GM12878 (cell line): Measurements from ENCODE around the gene SH3D19.

ENCODE experiments used
- CREB1 ChIP-seq: IDR thresholded peaks from 2 replicates; pipeline ENCODE4 v1.6.1; 2012; ENCODE audit warnings: low read depth, mild to moderate bottlenecking, inconsistent platforms
- ETV6 ChIP-seq, 2 experiments: fragments of 450-650 bp in 1 of 2; IDR thresholded peaks in 1 of 2; conservative IDR thresholded peaks in 1 of 2; 2 replicates each; pipeline ENCODE4 v1.6.1; 2014; ENCODE audit warnings: antibody characterized with exemption in 1 of 2, borderline replicate concordance in 1 of 2, low read depth in 1 of 2, mild to moderate bottlenecking in 1 of 2, moderate library complexity in 1 of 2
- FOXK2 ChIP-seq: fragments of 450-650 bp; IDR thresholded peaks from 2 replicates; pipeline ENCODE4 v1.6.1; 2017; ENCODE audit warnings: mild to moderate bottlenecking, moderate library complexity
- HDAC2 ChIP-seq: fragments of 200-600 bp; sonication (generic); IDR thresholded peaks from 2 replicates; pipeline ENCODE4 v1.6.1; 2017
- IKZF1 ChIP-seq: fragments of 450-650 bp; conservative IDR thresholded peaks from 2 replicates; pipeline ENCODE4 v1.6.1; 2017; ENCODE audit warnings: antibody characterized with exemption, mild to moderate bottlenecking
- NFYB ChIP-seq: IDR thresholded peaks from 2 replicates; pipeline ENCODE4 v1.6.1; 2011; ENCODE audit warnings: low read depth, mild to moderate bottlenecking, low read length, improper control_type of control experiment, moderate library complexity; ENCODE audit not compliant: insufficient read depth
- NRF1 ChIP-seq: conservative IDR thresholded peaks from 2 replicates; pipeline ENCODE4 v1.6.1; 2011; ENCODE audit warnings: mild to moderate bottlenecking, low read depth, low read length, improper control_type of control experiment
- POLR2AphosphoS2 ChIP-seq: IDR thresholded peaks from 2 replicates; pipeline ENCODE4 v1.6.1; 2011; ENCODE audit warnings: low read depth, mild to moderate bottlenecking, low read length, improper control_type of control experiment, moderate library complexity
- POLR2AphosphoS5 ChIP-seq: IDR thresholded peaks from 2 replicates; pipeline ENCODE4 v1.6.1; 2011; ENCODE audit warnings: mild to moderate bottlenecking, low read length, inconsistent platforms
- RAD21 ChIP-seq: IDR thresholded peaks from 2 replicates; pipeline ENCODE4 v1.6.1; 2011; ENCODE audit warnings: mild to moderate bottlenecking, low read depth, low read length, moderate library complexity; ENCODE audit not compliant: insufficient read depth
- SUPT20H ChIP-seq: IDR thresholded peaks from 2 replicates; pipeline ENCODE4 v1.6.1; 2011; ENCODE audit warnings: low read depth, mild to moderate bottlenecking, low read length, moderate library complexity, borderline replicate concordance; ENCODE audit not compliant: control insufficient read depth
- TF ChIP-seq, protein P1 (sequence below), 3 experiments: IDR thresholded peaks in 2 of 3; conservative IDR thresholded peaks in 1 of 3; 2 replicates each; pipeline ENCODE4 v1.5.1; 2011; ENCODE audit warnings: low read depth in 3 of 3, low read length in 3 of 3, mild to moderate bottlenecking in 3 of 3, control low read depth in 2 of 3, moderate library complexity in 2 of 3, inconsistent platforms in 1 of 3, mixed read lengths in 1 of 3; ENCODE audit not compliant: control insufficient read depth in 2 of 3, insufficient read depth in 1 of 3; ENCODE audit errors: extremely low read depth in 1 of 3
- TF ChIP-seq, protein P2 (sequence below): IDR thresholded peaks from 2 replicates; pipeline ENCODE4 v1.6.1; 2012; ENCODE audit warnings: improper control_type of control experiment, low read depth, low read length; ENCODE audit not compliant: insufficient replicate concordance
- TF ChIP-seq, protein P3 (sequence below): fragments of 450-650 bp; formaldehyde crosslinking; IDR thresholded peaks from 2 replicates; pipeline ENCODE4 v1.4.0; 2020; ENCODE audit warnings: mild to moderate bottlenecking, moderate library complexity

DNA sequence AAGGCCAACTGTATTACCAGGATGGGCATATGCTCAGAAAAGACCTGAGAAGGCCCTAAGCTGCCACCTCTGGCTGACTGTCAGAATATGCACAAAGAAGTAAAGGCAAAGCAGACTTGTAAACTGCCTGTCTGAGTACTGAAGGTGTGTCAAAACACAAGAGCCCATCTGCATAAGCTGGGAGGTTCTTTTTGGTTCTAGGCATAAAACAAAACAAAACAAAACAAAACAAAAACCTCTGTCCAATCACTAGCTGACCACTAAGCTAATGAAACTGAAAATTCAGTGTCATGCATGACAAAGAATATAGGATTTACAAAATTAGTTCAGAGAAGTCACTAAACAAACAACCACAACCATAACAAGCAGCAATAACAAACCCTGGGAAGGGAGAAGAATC lies 20.6 kb downstream of the SH3D19 start:
- TF ChIP-seq, protein P1, sequence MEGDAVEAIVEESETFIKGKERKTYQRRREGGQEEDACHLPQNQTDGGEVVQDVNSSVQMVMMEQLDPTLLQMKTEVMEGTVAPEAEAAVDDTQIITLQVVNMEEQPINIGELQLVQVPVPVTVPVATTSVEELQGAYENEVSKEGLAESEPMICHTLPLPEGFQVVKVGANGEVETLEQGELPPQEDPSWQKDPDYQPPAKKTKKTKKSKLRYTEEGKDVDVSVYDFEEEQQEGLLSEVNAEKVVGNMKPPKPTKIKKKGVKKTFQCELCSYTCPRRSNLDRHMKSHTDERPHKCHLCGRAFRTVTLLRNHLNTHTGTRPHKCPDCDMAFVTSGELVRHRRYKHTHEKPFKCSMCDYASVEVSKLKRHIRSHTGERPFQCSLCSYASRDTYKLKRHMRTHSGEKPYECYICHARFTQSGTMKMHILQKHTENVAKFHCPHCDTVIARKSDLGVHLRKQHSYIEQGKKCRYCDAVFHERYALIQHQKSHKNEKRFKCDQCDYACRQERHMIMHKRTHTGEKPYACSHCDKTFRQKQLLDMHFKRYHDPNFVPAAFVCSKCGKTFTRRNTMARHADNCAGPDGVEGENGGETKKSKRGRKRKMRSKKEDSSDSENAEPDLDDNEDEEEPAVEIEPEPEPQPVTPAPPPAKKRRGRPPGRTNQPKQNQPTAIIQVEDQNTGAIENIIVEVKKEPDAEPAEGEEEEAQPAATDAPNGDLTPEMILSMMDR (IDR thresholded peaks at IDR 0.05 in 2 of 3, conservative IDR thresholded peaks at IDR 0.05 in 1 of 3; ENCODE audit: control insufficient read depth in 2 of 3, extremely low read depth in 1 of 3, insufficient read depth in 1 of 3, low read depth in 3 of 3, low read length in 3 of 3), result no peak
- no peak for TF ChIP-seq NRF1
- TF ChIP-seq HDAC2, result no peak
- no peak for TF ChIP-seq RAD21
- TF ChIP-seq ETV6 (conservative IDR thresholded peaks at IDR 0.05 in 1 of 2, IDR thresholded peaks at IDR 0.05 in 1 of 2; ENCODE audit: borderline replicate concordance in 1 of 2, low read depth in 1 of 2), result no peak
- no peak for TF ChIP-seq FOXK2
- TF ChIP-seq, protein P2, sequence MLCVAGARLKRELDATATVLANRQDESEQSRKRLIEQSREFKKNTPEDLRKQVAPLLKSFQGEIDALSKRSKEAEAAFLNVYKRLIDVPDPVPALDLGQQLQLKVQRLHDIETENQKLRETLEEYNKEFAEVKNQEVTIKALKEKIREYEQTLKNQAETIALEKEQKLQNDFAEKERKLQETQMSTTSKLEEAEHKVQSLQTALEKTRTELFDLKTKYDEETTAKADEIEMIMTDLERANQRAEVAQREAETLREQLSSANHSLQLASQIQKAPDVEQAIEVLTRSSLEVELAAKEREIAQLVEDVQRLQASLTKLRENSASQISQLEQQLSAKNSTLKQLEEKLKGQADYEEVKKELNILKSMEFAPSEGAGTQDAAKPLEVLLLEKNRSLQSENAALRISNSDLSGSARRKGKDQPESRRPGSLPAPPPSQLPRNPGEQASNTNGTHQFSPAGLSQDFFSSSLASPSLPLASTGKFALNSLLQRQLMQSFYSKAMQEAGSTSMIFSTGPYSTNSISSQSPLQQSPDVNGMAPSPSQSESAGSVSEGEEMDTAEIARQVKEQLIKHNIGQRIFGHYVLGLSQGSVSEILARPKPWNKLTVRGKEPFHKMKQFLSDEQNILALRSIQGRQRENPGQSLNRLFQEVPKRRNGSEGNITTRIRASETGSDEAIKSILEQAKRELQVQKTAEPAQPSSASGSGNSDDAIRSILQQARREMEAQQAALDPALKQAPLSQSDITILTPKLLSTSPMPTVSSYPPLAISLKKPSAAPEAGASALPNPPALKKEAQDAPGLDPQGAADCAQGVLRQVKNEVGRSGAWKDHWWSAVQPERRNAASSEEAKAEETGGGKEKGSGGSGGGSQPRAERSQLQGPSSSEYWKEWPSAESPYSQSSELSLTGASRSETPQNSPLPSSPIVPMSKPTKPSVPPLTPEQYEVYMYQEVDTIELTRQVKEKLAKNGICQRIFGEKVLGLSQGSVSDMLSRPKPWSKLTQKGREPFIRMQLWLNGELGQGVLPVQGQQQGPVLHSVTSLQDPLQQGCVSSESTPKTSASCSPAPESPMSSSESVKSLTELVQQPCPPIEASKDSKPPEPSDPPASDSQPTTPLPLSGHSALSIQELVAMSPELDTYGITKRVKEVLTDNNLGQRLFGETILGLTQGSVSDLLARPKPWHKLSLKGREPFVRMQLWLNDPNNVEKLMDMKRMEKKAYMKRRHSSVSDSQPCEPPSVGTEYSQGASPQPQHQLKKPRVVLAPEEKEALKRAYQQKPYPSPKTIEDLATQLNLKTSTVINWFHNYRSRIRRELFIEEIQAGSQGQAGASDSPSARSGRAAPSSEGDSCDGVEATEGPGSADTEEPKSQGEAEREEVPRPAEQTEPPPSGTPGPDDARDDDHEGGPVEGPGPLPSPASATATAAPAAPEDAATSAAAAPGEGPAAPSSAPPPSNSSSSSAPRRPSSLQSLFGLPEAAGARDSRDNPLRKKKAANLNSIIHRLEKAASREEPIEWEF, result no peak
- no peak for TF ChIP-seq SUPT20H
- no peak for TF ChIP-seq IKZF1
- no peak for TF ChIP-seq CREB1
- TF ChIP-seq, protein P3, sequence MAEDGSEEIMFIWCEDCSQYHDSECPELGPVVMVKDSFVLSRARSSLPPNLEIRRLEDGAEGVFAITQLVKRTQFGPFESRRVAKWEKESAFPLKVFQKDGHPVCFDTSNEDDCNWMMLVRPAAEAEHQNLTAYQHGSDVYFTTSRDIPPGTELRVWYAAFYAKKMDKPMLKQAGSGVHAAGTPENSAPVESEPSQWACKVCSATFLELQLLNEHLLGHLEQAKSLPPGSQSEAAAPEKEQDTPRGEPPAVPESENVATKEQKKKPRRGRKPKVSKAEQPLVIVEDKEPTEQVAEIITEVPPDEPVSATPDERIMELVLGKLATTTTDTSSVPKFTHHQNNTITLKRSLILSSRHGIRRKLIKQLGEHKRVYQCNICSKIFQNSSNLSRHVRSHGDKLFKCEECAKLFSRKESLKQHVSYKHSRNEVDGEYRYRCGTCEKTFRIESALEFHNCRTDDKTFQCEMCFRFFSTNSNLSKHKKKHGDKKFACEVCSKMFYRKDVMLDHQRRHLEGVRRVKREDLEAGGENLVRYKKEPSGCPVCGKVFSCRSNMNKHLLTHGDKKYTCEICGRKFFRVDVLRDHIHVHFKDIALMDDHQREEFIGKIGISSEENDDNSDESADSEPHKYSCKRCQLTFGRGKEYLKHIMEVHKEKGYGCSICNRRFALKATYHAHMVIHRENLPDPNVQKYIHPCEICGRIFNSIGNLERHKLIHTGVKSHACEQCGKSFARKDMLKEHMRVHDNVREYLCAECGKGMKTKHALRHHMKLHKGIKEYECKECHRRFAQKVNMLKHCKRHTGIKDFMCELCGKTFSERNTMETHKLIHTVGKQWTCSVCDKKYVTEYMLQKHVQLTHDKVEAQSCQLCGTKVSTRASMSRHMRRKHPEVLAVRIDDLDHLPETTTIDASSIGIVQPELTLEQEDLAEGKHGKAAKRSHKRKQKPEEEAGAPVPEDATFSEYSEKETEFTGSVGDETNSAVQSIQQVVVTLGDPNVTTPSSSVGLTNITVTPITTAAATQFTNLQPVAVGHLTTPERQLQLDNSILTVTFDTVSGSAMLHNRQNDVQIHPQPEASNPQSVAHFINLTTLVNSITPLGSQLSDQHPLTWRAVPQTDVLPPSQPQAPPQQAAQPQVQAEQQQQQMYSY (CRISPR knock-in tag), result no peak
- no peak for TF ChIP-seq NFYB
- no peak for TF ChIP-seq POLR2AphosphoS2
- no peak for TF ChIP-seq POLR2AphosphoS5
